ENCODE data around the gene RBP2. TPM values are rescaled to one million over a fixed set of nuclear protein-coding genes. Genes with fewer than 3 reads are reported as not detected.

The RBP2 gene
- total RNA-seq, 2 donors from 2014 or later: not detected

DNA sequence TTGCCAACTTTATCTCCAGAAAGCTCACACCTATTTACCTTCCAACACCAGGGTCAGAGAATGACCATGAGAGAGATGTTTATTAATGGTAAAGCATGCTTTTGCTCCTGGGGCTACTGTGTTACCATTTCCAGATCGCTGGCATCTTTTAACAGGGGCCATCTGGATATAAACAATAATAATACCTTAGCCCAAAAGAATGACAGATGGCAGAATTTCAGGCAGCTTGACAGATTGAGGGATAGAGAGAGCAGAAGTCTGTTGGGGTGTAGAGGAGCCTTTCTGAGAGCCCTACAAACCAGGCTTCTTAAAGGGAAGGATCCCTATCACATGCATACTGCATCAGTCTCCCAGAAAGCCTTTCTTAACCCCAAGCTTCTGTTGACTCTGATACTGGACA, 45.5 kb upstream of the RBP2 start:
- Histone ChIP-seq H3K36me3 (no peaks in the 10 kb centered on the region), H3K4me3 (no peak overlapping the region), H3K27me3 (replicated peaks; ENCODE audit: insufficient read depth) (no peaks in the 10 kb centered on the region), H3K4me1 (ENCODE audit: control insufficient read depth in 1 of 2, low read depth in 2 of 2) (peaks cover 0 to 13% of the 10 kb centered on the region in 2 donors), H3K27ac (no peak overlapping the region), H3K9me3 (no peaks in the 10 kb centered on the region)
- TF ChIP-seq, protein P1, sequence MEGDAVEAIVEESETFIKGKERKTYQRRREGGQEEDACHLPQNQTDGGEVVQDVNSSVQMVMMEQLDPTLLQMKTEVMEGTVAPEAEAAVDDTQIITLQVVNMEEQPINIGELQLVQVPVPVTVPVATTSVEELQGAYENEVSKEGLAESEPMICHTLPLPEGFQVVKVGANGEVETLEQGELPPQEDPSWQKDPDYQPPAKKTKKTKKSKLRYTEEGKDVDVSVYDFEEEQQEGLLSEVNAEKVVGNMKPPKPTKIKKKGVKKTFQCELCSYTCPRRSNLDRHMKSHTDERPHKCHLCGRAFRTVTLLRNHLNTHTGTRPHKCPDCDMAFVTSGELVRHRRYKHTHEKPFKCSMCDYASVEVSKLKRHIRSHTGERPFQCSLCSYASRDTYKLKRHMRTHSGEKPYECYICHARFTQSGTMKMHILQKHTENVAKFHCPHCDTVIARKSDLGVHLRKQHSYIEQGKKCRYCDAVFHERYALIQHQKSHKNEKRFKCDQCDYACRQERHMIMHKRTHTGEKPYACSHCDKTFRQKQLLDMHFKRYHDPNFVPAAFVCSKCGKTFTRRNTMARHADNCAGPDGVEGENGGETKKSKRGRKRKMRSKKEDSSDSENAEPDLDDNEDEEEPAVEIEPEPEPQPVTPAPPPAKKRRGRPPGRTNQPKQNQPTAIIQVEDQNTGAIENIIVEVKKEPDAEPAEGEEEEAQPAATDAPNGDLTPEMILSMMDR (IDR thresholded peaks at IDR 0.05): no peak
- DNase-seq (ENCODE audit: low spot score) (no peak), ATAC-seq (ENCODE audit: insufficient number of reproducible peaks, low FRiP score, low read depth) (no peak)

GRCh38 chr3:139521144-139521543, 44.8 kb upstream of the RBP2 start:
- Histone ChIP-seq H3K4me3 (no peak overlapping the region), H3K36me3 (no peaks in the 10 kb centered on the region), H3K27ac (no peak overlapping the region), H3K9me3 (no peaks in the 10 kb centered on the region), H3K4me1 (ENCODE audit: control insufficient read depth in 1 of 2, low read depth in 2 of 2) (peaks cover 0 to 13% of the 10 kb centered on the region in 2 donors), H3K27me3 (replicated peaks; ENCODE audit: insufficient read depth) (no peaks in the 10 kb centered on the region)
- ATAC-seq (ENCODE audit: insufficient number of reproducible peaks, low FRiP score, low read depth): no peak
- no peak for DNase-seq (ENCODE audit: low spot score)
- TF ChIP-seq, protein P1 (IDR thresholded peaks at IDR 0.05): no peak

GRCh38 chr3:139519998-139520737, 43.9 kb upstream of the RBP2 start:
- Histone ChIP-seq H3K9me3 (no peaks in the 10 kb centered on the region), H3K27ac (no peak overlapping the region), H3K4me3 (no peak overlapping the region), H3K27me3 (replicated peaks; ENCODE audit: insufficient read depth) (no peaks in the 10 kb centered on the region), H3K4me1 (ENCODE audit: control insufficient read depth in 1 of 2, low read depth in 2 of 2) (peaks cover 0 to 13% of the 10 kb centered on the region in 2 donors), H3K36me3 (no peaks in the 10 kb centered on the region)
- no peak for DNase-seq (ENCODE audit: low spot score)
- ATAC-seq (ENCODE audit: insufficient number of reproducible peaks, low FRiP score, low read depth): peak; percentile 39
- TF ChIP-seq, protein P1 (IDR thresholded peaks at IDR 0.05): peak; percentile 7

GRCh38 chr3:139518926-139519842, 42.9 kb upstream of the RBP2 start:
- H3K27ac ChIP-seq: no peak overlapping the region
- TF ChIP-seq, protein P1 (IDR thresholded peaks at IDR 0.05): no peak
- no peaks in the 10 kb centered on the region for H3K9me3 ChIP-seq
- no peak overlapping the region for H3K4me3 ChIP-seq
- no peaks in the 10 kb centered on the region for H3K36me3 ChIP-seq
- no peak for DNase-seq (ENCODE audit: low spot score)
- no peak for ATAC-seq (ENCODE audit: insufficient number of reproducible peaks, low FRiP score, low read depth)
- H3K27me3 ChIP-seq (replicated peaks; ENCODE audit: insufficient read depth): no peaks in the 10 kb centered on the region
- H3K4me1 ChIP-seq (ENCODE audit: control insufficient read depth in 1 of 2, low read depth in 2 of 2): peaks cover 0 to 13% of the 10 kb centered on the region in 2 donors

- TF ChIP-seq, protein P1 (IDR thresholded peaks at IDR 0.05): no peak
- no peaks in the 10 kb centered on the region for H3K27me3 ChIP-seq (replicated peaks; ENCODE audit: insufficient read depth)
- DNase-seq (ENCODE audit: low spot score) (no peak), ATAC-seq (ENCODE audit: insufficient number of reproducible peaks, low FRiP score, low read depth) (no peak)
- no peak overlapping the region for H3K4me3 ChIP-seq
- no peaks in the 10 kb centered on the region for H3K36me3 ChIP-seq
- H3K27ac ChIP-seq: no peak overlapping the region
- H3K4me1 ChIP-seq (ENCODE audit: control insufficient read depth in 1 of 2, low read depth in 2 of 2): peaks cover 0 to 13% of the 10 kb centered on the region in 2 donors
- H3K9me3 ChIP-seq: no peaks in the 10 kb centered on the region
These were observed 42.0 kb upstream of the RBP2 start for GRCh38 chr3:139518306-139518705.

Measured in thoracic aorta (tissue), 2 donors.